Gastroesophageal sphincter (tissue), 3 donors: ENCODE measurements around the gene ZCCHC24.

ENCODE experiments used
- EP300 ChIP-seq: sonication (generic); formaldehyde crosslinking; IDR thresholded peaks from one replicate; pipeline ENCODE4 v1.6.1; 2017; ENCODE audit warnings: antibody characterized with exemption, mild to moderate bottlenecking
- POLR2A ChIP-seq, 2 donors: fragments of 450-650 bp; IDR thresholded peaks; one replicate each; pipeline ENCODE4 v1.6.1; 2017; ENCODE audit warnings: antibody characterized with exemption in 2 of 2, mild to moderate bottlenecking in 2 of 2, moderate library complexity in 1 of 2
- TF ChIP-seq, protein P1 (sequence below), 4 experiments: fragments of 200-600 bp in 2 of 4; fragments of 450-650 bp in 2 of 4; sonication (generic) in 1 of 4; IDR thresholded peaks; one replicate each; pipeline ENCODE4 v1.5.1; 2017 to 2019; ENCODE audit warnings: antibody characterized with exemption in 4 of 4, mild to moderate bottlenecking in 2 of 4, moderate library complexity in 2 of 4

GRCh38 chr10:79385804-79386531, 59.5 kb downstream of the ZCCHC24 start:
- TF ChIP-seq, protein P1, sequence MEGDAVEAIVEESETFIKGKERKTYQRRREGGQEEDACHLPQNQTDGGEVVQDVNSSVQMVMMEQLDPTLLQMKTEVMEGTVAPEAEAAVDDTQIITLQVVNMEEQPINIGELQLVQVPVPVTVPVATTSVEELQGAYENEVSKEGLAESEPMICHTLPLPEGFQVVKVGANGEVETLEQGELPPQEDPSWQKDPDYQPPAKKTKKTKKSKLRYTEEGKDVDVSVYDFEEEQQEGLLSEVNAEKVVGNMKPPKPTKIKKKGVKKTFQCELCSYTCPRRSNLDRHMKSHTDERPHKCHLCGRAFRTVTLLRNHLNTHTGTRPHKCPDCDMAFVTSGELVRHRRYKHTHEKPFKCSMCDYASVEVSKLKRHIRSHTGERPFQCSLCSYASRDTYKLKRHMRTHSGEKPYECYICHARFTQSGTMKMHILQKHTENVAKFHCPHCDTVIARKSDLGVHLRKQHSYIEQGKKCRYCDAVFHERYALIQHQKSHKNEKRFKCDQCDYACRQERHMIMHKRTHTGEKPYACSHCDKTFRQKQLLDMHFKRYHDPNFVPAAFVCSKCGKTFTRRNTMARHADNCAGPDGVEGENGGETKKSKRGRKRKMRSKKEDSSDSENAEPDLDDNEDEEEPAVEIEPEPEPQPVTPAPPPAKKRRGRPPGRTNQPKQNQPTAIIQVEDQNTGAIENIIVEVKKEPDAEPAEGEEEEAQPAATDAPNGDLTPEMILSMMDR (IDR thresholded peaks at IDR 0.05), result no peak
- no peak for TF ChIP-seq EP300
- TF ChIP-seq POLR2A (IDR thresholded peaks at IDR 0.05), result no peak
